Fibroblast of skin of scalp (primary cell): ENCODE measurements around the gene LRRC4.

ENCODE experiments used
- DNase-seq: peaks from one replicate; pipeline ENCODE4 v3.0.0-alpha.2; 2013

The LRRC4 gene

DNA sequence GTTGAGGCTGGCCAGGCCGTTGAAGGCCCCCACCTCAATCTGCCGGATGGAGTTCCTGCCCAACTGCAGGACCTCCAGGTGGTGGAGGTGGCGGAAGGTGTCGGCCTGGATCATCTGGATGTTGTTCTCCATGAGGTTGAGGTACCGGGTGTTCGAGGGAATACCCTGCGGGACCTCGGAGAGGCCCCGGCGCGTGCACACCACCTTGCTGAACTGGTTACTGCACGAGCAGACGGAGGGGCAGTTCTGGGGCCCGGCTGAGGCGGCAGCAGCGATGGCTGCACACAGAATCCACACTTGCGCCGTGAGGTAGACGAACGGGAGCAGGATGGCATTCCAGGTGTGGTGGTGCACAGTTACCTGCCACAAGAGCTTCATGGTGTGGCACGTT lies 979 bp downstream of the LRRC4 start:
- no peak for DNase-seq

DNA sequence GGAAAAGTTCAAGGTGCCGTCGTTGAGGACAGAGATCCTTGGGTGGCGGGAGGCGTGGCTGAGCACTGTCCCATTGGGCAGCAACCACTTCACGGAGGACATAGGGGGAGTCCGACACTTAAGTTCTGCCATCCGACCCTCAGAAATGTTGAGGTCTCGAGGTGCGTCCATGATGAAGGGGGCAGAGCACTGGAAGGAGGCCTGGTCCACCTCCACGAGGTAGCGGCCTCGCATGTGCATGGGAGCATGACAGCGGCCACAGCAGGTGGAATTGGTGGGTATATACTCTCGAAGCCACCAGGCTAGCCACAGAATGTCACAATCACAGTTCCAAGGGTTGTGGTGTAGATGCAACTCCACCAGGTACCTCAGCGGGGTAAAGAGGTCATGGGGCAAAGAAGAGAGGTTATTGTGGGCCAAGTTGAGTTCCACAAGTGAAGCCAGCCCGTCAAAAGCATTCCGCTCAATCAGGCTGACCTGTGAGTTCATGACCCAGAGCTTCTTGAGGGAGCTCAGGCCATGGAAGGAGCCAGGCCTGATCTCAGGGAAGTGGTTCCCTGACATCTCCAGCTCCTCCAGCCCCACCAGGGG lies 1.7 kb downstream of the LRRC4 start:
- no peak for DNase-seq

DNA sequence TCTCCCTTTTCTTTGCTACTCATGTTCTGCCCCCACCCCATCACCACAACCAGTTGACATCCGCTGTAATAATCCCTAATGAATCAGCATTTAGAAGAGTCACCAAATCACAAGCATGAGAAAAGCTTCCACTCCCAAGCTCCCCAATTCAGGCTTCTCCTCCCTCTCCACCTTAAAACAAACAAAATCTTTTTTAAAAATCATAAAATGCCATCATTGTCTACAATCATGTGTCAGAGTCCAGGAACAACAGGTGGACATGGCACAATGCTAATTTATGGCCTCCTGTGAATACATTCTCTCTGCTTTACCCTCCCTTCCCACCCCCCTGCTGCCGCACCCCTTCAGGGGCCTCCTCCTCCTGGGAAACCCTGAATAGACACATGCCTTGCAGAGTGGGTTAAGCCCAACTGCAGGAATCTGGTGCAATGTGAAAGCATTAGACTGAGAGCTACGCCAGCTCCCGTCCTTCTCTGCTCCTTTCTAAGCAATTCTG lies 3.7 kb downstream of the LRRC4 start:
- DNase-seq = peak; percentile 37

DNA sequence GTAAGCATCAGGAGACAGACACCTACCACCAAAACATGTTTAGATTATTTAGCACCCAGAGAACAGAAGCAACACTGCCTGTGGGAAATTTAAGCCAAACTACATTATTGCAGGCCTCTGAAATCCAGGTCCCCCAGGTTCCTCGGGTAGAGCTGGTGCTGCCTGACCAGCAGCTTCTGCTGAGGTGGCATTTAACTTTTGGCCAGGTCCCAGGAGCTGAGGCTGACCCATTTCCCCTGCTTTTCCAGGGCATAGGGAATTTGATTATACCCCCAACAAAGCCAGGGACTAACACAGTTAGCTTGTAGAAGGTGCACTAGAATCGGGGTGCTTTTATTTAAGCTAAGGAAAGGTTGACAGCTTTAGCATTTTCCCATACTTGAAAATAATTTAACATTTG lies 4.7 kb downstream of the LRRC4 start:
- DNase-seq = no peak

DNA sequence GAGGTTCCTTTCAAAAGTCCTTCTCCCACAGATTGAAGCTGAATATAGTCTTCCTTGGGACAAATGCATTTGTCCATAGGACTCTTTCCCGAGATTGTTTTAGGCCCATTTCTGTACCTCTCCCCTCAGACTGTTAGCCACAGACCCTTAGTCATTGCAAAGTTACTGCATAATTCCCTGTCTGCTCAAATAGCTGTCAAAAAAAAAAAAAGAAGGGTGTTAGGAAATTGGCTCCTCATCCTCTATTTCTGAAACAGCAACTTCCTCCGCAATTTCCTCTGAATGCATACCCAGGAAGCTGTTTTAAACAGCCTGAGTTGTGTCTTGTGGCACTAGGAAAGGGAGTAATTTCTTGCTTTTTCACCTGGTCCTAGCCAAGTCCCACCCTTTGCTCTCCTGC lies 5.4 kb downstream of the LRRC4 start:
- no peak for DNase-seq

DNA sequence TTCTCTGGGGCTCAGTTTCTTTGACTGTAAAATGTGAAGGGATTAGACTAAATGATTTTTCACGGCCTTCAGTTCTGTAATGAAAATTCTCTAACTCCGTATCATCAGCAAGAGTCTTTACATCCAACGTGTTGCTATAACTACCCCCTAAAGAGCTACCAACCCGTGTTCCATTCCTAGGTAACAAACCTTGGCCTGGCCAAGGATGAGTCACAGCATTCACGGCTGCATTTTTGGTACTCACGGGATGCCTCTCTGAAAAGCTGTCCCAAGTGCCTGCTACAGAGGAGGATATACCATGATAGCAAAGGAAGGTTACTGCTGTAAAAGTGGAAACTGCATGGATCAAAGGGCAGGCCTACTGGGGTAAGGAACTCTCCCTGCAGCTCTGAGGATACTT lies 5.9 kb downstream of the LRRC4 start:
- peak; percentile 63 for DNase-seq

DNA sequence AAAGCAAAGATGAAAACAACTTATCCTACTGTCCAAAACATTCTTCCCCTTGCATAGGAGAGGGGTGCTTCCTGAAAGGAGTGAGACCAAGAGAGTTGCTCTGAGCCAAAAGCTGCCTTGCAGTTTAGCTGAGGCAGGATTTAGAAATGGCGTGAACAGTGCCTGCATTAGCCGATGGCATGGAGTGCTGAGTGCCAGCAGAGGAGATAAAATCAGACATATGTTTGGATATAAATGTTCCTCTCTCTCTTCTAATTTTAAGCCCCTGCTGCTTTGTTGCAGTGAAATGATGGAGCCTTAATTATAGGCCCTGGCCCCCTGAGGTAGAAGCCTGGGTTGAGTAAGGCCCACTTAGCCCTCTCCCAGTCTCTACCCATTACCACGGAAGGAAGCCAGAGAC lies 7.1 kb downstream of the LRRC4 start:
- no peak for DNase-seq

DNA sequence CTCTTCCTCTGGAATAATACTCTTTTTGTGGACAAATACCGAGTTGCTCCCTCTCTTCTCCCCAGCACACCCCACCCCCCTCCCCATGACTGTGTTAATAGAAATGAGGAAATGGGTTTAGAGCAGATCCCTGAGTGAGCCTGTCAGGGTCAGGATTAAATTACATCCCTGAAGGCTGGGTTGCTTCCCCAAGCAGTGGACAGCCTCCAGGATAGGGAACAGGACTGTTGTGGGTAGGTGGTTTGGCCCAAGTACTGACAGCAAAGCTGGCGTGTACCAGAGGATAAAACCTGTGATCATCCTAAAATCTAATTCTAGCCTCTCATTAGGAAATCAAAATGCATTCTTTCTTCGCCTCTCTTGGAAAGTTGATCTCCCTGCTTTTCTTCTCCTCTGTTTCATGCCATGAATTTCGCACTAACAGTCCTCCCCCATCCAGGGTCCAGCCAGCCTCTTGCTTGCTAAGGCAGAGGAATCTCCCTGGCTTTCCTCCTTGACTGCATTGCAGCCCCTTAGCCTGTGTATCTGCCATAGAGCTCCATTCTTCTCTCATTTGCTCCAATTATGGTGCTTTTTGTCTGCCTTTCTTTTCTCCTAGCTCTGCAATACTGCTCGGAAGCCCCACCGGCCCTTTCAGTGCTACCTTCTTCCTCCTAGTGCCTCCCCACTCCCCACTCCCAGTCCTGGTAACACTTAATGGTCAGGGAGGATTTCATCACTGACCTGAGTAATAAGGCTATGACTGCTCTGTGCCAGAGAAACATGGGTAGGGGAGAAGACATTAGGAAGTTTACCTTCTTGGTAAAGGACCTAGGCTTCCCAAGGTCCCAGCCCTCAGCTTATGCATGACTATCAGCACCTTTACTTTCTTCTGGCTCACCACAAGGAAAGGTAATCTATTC lies 8.4 kb downstream of the LRRC4 start:
- DNase-seq = peak; percentile 71

DNA sequence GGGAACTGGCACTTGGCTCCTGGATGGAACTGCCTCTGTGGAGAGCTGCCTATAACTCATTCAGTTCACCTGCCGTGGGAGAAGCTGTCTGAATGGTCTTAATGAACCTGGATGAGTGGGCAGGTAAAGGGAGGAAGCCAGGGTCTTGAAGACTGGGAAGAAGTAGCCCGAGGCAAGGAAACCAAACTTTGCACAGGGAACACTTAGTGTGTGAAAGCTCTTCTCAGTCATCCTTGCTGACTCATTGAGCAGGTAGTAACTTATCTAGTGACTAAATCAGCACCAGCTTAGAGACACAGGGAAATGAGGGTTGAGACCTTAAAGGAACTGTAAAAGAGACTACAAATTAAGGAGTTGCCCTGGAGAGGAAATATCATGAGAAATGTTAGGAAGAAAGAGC lies 9.9 kb downstream of the LRRC4 start:
- no peak for DNase-seq

DNA sequence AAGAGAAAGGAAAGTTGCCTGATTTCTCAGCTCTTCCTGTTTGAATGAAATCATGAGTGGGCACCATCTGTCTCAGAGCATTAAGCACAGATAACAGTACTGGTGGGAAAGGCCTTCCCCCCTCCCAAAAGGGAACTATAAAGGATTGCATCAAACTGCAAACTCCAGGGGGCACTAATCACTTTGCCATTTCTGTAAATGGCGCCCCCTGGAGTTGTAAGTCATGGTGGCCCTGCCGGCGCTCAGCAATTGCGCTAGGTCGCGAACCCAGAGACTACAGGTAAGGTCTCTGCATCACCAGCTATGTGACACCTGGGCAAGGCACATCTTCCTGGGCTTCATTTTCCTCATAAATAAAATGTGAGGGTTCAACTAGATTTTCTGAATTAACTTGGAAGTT lies 11.1 kb downstream of the LRRC4 start:
- DNase-seq = no peak

DNA sequence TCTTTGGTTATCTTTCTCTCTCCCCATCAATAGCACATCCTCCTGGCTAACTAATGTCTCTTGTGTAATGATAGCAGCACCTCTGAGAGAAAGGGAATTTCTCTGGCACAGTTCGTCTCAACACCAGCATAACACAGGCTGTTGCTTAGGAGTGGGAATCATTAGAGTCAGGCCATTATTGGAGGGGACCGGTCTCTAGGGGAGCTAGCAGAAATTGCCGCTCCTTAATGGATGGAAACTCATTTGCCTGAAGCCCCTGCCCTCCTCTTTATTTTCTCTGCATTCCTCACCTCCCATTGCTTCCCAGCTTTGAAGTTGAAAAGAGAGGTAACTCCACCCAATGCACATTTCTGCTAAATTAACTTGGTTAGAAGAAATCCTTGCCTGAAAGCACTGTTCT lies 11.9 kb downstream of the LRRC4 start:
- DNase-seq = no peak

DNA sequence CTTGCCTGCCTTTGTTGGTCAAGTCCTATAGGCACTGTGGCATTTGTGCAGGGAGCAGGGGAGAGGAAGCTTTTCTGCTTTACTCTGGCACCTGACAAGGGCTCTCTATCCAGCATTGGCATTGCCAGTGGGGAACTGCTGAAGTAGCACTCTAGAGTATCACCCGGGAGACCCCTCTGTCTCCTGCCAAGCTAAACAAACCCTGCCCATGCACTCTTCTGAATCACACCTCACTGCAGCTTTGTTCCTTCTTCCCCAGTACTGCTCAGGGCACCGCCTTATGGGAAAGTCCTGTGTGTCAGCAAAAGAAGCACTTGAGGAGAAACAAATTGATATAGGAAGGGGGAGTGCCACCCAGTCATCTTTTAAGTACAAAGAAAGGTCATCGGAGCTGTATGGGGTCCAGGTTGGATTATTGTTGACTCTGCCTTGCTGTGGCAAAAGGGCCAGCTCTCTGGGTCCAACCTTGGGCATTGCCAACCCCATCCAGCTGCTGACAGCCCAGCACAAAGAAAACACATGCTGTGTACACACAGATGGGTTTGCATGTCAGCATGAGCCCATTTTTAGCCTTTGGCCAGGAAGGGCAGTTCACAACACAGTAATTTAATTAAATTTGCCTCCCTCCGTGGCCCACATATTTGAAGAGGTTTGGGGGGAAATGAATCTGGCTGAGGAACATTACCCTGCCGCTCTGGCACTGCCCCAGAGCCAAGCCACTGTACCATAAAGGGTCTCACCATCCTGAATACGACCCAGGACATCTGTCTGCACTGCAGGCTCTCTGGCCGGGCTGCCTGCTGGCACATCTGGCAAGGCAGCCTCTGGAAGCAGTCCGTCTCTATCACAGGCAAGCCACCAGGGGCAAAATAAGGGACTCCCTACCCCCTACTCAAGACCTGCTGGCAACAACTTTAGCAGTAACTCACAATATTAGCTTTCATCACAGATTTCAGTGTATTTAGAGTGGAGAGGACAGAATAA lies 13.1 kb downstream of the LRRC4 start:
- no peak for DNase-seq

DNA sequence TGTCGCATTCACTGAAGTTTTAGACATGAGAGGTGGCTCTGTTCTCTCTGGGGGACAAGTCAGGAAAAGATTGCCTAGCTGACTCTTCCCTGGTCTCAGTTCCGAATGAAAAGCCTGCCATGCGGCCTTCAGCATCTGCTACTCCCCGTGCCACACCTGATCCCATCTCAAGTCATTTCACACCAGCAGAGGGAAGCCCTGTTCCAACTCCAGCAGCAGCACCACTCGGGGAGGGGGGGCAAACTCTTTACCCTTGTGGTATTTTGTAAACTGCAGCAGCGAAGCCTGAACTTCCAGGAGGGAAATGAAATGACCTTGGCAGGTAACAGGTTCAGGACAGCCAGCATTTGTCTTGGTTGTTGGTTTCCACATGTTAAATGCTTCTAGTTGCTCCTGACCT lies 13.8 kb downstream of the LRRC4 start:
- no peak for DNase-seq

DNA sequence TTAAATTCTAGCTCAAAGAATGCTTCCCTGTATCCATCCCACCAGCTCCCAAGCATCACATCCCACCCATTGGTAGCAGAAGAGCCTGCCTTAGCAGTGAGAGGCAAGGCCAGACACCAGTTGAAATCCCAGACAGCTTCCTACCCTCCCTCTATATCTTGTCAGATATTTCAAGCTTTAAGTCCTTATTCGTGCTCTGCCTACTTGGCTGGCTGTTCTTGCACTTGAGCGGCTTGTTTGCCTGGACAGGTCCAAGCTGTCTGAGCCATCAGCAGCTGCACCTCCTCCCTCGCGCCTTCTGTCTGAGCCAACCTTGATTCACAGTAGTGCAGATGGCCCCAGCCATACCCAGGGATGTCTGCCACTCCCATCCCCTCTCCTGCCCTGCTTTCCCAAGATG lies 16.4 kb downstream of the LRRC4 start:
- DNase-seq = no peak

DNA sequence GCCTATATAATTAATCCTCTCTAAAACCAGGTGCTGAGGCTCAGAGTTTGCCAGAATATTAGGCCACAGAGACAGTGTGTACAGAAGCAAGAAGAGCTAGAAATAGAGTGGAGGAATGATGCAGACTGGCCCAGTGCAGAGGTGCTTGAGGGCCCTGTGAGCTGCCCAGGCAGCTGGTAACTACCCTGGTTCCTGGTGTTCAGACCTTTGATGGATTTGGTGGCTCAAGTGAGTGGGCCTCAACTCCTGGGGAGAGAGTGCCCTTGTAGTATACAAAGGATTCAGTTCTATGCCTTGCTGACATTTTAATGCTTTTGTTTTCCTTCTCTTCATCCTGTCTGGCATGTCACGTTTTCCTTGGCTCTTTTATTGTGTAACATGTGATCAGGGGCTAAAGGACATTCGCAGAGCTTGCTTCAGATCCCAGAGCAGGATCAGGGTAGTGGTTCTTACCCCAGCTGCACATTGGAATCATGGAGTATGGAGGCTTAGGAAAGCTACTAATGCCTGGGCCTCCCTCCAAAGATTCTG lies 20.0 kb downstream of the LRRC4 start:
- no peak for DNase-seq

DNA sequence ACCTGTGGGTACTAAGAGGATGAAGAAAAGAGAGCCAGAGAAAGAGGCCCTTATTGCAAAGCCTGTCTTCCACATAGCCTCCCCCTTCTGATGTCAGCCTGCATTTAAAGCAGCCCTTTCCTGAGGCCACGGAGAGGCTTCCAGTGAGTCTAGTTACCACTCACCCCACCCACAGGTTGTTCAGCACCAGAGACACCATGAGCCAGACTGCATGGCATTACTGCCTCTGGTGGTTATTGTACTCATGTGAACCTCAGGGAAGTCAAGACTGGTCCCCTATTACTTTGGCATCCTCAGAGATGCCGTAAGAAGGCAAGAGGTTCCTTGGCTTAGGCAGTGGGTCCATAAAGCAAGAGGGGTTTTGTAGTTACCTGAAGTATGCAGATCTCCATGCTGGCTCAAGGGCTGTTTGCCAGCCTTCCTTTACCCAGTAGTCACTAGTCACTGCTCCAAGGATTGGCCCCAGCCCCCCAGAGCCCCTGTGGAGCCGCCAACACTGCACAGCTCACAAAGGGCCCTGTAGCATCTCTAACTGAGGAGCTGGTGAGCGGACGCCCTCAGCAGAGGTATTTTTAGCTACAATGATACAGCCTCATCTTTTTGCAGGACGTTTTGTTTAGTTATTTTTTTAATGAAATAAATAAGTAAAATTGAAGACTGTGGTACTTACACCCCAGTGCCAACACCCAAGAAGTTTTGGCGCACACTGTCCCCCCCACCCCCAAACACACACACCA lies 20.7 kb downstream of the LRRC4 start:
- DNase-seq = no peak

DNA sequence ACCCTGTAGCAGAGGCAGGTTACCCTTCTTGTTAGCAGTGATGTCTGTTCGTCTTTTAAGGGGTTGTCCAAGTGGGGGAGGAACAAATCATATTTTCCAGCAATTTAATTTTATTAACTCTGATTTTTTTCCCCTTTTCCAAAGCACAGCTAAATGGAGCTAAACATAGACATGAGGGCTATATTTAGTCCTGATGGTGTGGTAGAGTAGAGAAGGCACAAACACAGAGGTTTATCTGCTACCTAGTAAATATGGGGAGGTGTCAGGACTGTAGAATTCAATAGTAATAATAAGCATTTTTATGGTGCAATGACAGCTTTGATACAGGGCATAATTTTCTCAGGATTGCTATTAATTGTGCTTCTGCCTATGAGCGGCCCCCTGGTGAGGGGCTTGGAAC lies 22.5 kb downstream of the LRRC4 start:
- DNase-seq = no peak

DNA sequence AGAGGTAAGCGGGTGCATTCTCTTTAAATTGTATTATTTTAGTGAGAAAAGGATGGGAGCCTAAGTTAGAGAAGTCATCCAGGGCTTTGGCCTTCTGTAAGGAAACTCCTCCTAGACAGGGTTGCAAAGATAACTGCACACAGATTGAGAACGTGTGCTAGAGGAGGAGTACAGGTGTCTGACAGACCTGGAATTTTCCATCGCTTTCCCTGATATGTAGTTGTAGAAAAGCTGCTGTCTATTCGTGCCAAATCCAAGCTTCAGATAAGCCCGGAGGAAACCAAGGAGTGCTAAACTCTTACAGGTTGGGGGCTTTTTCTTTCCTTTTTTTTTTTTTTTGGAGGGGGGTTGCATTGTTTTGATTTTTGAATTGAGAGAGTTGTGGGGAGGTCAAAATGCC lies 23.1 kb downstream of the LRRC4 start:
- DNase-seq = no peak

DNA sequence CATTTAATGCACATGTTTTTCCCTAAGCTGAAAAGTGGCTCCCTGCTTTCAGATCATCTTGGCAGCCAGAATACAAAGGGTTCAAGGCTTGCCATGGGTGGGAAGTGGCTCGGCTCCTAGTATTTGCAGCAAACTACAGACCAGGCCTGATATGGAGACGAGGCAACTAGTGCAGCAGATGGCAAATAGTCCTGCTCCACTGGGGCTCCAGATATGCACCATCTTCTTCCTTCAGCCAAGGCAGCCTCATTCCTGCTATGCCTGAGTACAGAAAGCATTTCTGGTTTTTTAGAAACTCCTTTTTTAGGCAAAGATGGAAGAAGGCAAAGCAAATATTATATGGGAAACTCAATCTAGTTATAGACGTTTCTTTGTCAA lies 23.9 kb downstream of the LRRC4 start:
- no peak for DNase-seq

DNA sequence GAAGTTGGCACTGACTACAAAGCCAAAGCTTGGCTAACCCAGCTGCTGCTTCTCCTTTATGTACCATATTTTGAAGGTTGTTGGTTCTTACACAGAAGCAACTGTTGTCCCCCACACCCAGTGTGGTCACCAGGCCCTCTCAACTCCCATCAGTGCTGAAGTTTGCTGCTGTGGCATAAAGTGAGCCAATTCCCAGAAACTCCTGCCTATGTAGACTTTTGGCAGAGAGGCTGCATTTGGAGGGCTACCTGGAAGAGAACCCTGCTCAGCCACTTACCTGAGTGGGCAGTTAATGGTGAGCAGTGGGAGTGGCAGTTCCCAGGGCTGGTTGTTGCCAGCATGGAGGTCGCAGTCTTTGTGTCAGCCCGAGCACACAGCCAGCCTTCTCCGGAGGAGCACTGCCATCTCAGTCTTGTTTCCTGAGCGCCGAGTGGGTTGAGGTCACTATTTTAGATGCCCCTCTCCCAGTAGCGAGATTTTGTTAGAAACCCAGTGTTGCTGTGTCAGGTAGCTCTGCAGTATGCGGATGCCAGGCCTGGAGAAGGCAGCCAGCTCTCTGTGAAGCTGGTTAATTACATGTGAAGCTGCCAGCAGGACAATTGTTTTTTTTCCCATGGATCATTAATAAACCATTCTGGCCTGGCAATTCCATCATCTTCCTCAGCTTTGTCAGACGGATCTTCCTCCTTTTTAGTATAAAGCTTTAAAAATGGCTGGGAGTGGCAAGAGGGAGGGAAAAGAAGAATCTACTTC lies 24.5 kb downstream of the LRRC4 start:
- DNase-seq = no peak

DNA sequence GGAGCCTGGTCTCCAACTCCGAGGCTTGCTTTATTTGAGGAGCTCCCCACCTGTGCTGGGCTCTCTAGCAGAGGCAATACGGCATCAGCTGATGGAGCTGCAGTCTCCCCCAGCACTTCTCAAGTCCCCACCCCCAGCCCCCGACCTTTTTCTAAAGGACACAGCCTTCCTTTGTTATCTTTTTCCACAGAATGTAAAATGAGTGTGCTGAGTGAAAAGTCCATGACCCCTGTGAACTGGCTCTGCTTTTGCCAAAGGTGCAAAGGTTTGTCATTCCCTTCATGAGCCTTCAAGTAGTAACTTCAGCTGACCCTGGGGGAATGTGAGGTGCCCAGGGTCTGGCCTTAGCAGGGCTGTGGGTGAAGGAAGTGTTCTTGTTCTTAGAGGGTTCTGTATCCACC lies 25.5 kb downstream of the LRRC4 start:
- no peak for DNase-seq
